Loucy (cell line): Measurements from ENCODE around the gene KATNB1.

Experiments used
- H2AFZ ChIP-seq: fragments of 200-600 bp; sonication (generic); 2 replicates; pipeline ENCODE4 v1.6.0; 2016; ENCODE audit warnings: antibody characterized with exemption, mild to moderate bottlenecking, low read length, moderate library complexity
- H3F3A ChIP-seq: fragments of 200-600 bp; 2 replicates; pipeline ENCODE4 v1.6.0; 2016; ENCODE audit warnings: antibody characterized with exemption, low read depth, mild to moderate bottlenecking
- H3K27me3 ChIP-seq: fragments of 200-600 bp; sonication (generic); 2 replicates; pipeline ENCODE4 v1.6.1; 2014; ENCODE audit warnings: low read length, mild to moderate bottlenecking; ENCODE audit not compliant: insufficient read depth, poor library complexity, severe bottlenecking
- H3K36me3 ChIP-seq: fragments of 200-600 bp; sonication (generic); 2 replicates; pipeline ENCODE4 v1.6.1; 2016; ENCODE audit warnings: low read length; ENCODE audit not compliant: insufficient read depth
- H3K4me1 ChIP-seq: fragments of 200-600 bp; sonication (generic); 2 replicates; pipeline ENCODE4 v1.5.1; 2014; ENCODE audit warnings: low read length, mild to moderate bottlenecking; ENCODE audit not compliant: insufficient read depth, poor library complexity, severe bottlenecking
- H3K4me2 ChIP-seq: fragments of 200-600 bp; sonication (generic); 2 replicates; pipeline ENCODE4 v1.6.0; 2014; ENCODE audit warnings: antibody characterized with exemption, low read length, low read depth, mild to moderate bottlenecking; ENCODE audit not compliant: poor library complexity, severe bottlenecking
- H3K4me3 ChIP-seq: fragments of 200-600 bp; sonication (generic); 2 replicates; pipeline ENCODE4 v1.5.1; 2014; ENCODE audit warnings: low read length, mild to moderate bottlenecking, mixed read lengths; ENCODE audit not compliant: poor library complexity, severe bottlenecking
- H3K79me2 ChIP-seq: fragments of 200-600 bp; sonication (generic); 2 replicates; pipeline ENCODE4 v1.6.1; 2014; ENCODE audit warnings: low read length; ENCODE audit not compliant: insufficient read depth
- H3K9ac ChIP-seq: fragments of 200-600 bp; sonication (generic); 2 replicates; pipeline ENCODE4 v1.6.0; 2014; ENCODE audit warnings: mild to moderate bottlenecking, low read depth, low read length, moderate library complexity; ENCODE audit not compliant: poor library complexity, severe bottlenecking
- H3K9me2 ChIP-seq: fragments of 200-600 bp; sonication (generic); replicated peaks from 2 replicates; pipeline ENCODE4 v1.6.1; 2016; ENCODE audit warnings: low read depth, low read length, mixed read lengths
- H3K9me3 ChIP-seq: fragments of 200-600 bp; sonication (generic); 2 replicates; pipeline ENCODE4 v1.6.1; 2014; ENCODE audit warnings: mild to moderate bottlenecking, antibody characterized with exemption, low read length, low read depth; ENCODE audit not compliant: insufficient read depth
- H4K20me1 ChIP-seq: fragments of 200-600 bp; sonication (generic); 2 replicates; pipeline ENCODE4 v1.6.0; 2014; ENCODE audit warnings: antibody characterized with exemption, low read length, mild to moderate bottlenecking; ENCODE audit not compliant: insufficient read depth, poor library complexity, severe bottlenecking
- EZH2phosphoT487 ChIP-seq: fragments of 200-600 bp; IDR thresholded peaks from 2 replicates; pipeline ENCODE4 v1.6.1; 2018; ENCODE audit warnings: antibody characterized with exemption, mild to moderate bottlenecking, moderate library complexity, borderline replicate concordance
- TF ChIP-seq, protein P1 (sequence below): fragments of 200-600 bp; sonication (generic); conservative IDR thresholded peaks from 2 replicates; pipeline ENCODE4 v1.5.1; 2014; ENCODE audit warnings: mild to moderate bottlenecking, antibody characterized with exemption, low read length

The KATNB1 gene

DNA sequence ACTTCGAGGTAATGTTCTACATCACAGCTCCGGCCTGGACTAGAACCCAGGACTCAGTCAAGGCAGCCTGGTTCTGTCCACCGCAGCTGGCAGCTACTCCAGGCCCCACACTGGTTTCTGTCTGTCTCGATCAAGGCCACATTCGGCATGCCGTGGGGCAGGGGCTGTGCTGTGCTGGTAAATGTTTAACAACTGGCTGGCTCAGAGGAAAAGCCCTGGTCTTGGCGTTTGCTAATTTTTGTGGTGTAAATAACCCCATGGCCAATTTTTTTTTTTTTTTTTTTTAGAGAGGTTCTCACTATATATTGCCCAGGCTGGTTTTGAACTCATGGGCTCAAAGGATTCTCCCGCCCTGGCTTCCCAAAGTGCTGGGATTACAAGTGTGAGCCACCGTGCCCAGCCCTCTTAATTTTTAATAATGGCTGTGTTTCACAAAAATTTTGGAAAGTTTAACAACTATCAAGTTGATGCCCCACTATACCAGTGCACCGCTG is 41.3 kb upstream of the KATNB1 start:
- TF ChIP-seq, protein P1, sequence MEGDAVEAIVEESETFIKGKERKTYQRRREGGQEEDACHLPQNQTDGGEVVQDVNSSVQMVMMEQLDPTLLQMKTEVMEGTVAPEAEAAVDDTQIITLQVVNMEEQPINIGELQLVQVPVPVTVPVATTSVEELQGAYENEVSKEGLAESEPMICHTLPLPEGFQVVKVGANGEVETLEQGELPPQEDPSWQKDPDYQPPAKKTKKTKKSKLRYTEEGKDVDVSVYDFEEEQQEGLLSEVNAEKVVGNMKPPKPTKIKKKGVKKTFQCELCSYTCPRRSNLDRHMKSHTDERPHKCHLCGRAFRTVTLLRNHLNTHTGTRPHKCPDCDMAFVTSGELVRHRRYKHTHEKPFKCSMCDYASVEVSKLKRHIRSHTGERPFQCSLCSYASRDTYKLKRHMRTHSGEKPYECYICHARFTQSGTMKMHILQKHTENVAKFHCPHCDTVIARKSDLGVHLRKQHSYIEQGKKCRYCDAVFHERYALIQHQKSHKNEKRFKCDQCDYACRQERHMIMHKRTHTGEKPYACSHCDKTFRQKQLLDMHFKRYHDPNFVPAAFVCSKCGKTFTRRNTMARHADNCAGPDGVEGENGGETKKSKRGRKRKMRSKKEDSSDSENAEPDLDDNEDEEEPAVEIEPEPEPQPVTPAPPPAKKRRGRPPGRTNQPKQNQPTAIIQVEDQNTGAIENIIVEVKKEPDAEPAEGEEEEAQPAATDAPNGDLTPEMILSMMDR, result no peak
- no peak for TF ChIP-seq EZH2phosphoT487
- H3K36me3 ChIP-seq, result no peaks in the 10 kb centered on the region
- no peaks in the 10 kb centered on the region for H3K9me2 ChIP-seq
- H2AFZ ChIP-seq, result no peak overlapping the region
- no peaks in the 10 kb centered on the region for H4K20me1 ChIP-seq
- peaks cover 2% of the 10 kb centered on the region; the same call in 1 of the 2 replicates for H3K79me2 ChIP-seq
- peak overlapping the region; percentile 65 for H3K4me2 ChIP-seq
- no peaks in the 10 kb centered on the region for H3K9me3 ChIP-seq
- H3K9ac ChIP-seq, result peak overlapping the region; percentile 10
- H3F3A ChIP-seq, result peaks cover 8% of the 10 kb centered on the region
- peaks cover 35% of the 10 kb centered on the region for H3K4me1 ChIP-seq
- H3K4me3 ChIP-seq, result peak overlapping the region; percentile 56
- H3K27me3 ChIP-seq, result no peaks in the 10 kb centered on the region

DNA sequence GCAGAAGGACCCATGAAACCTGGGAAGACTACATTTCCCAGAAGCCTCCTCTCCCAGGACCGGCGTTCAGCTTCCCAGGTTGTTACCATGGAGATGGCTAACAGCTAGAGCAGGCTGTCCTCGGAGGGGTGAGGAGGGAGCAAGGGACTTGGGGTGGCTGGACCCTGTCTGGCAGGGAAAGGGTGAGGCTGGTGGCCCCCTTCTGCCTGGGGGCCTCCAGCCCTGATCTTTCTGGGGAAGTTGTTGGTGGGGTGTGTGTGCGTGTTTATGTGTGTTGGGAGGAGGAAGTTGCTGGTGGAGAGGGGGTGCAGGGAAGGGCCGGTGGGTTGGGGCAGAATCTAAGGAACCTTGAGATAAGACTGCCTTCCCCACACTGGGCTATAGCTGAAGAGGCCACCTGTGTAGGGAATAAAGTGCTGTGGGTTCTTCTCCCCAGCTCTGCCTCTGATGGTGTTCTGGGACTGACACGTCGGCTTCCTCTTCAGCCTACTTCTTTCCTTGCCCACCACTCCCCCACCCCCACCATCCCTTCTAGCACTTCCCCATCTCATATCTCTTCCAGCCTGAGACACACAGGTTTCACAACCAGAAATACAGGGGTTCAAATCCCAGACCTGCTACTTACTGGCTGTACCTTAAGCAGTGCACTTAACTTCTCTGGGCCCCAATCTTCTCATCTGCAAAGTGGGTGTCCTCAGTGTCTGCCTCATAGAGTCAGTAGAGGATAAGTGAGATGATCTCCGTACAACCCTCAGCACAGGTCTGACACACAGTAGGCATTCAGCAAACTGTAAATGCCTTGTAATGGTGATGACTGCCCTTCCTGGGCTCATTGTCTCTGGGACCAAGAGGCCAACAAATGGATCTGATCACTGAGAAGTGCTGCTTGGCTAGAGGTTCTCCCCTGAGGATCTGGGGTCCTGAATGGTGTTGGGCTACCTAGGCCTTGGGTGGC is 40.6 kb upstream of the KATNB1 start, which contains the start of gene DRC7:
TSS of gene DRC7 (plus strand) at position 82 of the 955 bp plus-strand sequence. CDS start 3,144 bp downstream, outside the sequence.
- peak within 1 kb of the TSS; percentile 65 for H3K4me2 ChIP-seq
- H2AFZ ChIP-seq, result 0 out of 2 replicates have a peak within 1 kb of the TSS, but pooled peaks have one; percentile 41

DNA sequence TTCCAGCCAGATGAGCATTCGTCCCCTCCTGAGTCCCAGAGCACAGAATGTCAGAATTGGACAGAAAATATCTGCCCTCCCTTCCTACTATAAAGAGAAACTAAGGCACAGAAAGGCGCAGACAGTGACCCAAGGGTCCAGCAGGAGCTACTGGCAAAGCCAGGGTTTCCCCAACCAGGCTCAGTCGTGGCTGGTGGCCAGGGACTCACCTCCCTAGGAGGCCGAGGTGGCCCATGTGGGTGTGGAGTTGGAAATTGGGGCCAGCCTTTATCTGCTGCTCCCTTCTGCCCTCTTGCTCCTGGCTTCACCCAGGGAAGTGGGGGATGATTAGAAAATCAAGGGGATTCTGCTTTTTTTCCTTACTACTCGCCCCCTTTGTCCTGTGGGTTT is 39.9 kb upstream of the KATNB1 start:
- Histone ChIP-seq H3K36me3 (no peaks in the 10 kb centered on the region), H3K9me2 (no peaks in the 10 kb centered on the region), H3K4me3 (no peak overlapping the region), H2AFZ (no peak overlapping the region), H3K27me3 (no peaks in the 10 kb centered on the region), H3F3A (no peaks in the 10 kb centered on the region), H3K4me2 (no peak overlapping the region), H3K9ac (peak overlapping the region; percentile 46), H3K4me1 (peaks cover 32% of the 10 kb centered on the region), H3K79me2 (no peaks in the 10 kb centered on the region), H4K20me1 (no peaks in the 10 kb centered on the region), H3K9me3 (no peaks in the 10 kb centered on the region)
- TF ChIP-seq EZH2phosphoT487, result no peak
- TF ChIP-seq, protein P1, result no peak

More for the DNA sequence above, 40.6 kb upstream of the KATNB1 start, which contains the start of gene DRC7:
- Histone ChIP-seq H3K27me3 (no peaks in the 10 kb centered on the region), H4K20me1 (no peaks in the 10 kb centered on the region), H3K79me2 (no peaks in the 10 kb centered on the region), H3K9ac (peak within 1 kb of the TSS; percentile 46), H3K36me3 (no peaks in the 10 kb centered on the region), H3F3A (peaks cover 4% of the 10 kb centered on the region), H3K4me3 (peak within 1 kb of the TSS; percentile 56), H3K9me3 (no peaks in the 10 kb centered on the region), H3K4me1 (peaks cover 36% of the 10 kb centered on the region), H3K9me2 (no peaks in the 10 kb centered on the region)
- TF ChIP-seq EZH2phosphoT487, result no peak
- TF ChIP-seq, protein P1, result no peak
